NCI-H526 (cell line): ENCODE results near the gene USP35.

Source experiments
- DNase-seq, 2 experiments: peaks; one replicate each; lab custom pipeline; 2025; lab: John Stamatoyannopoulos, UW

Gene USP35

DNA sequence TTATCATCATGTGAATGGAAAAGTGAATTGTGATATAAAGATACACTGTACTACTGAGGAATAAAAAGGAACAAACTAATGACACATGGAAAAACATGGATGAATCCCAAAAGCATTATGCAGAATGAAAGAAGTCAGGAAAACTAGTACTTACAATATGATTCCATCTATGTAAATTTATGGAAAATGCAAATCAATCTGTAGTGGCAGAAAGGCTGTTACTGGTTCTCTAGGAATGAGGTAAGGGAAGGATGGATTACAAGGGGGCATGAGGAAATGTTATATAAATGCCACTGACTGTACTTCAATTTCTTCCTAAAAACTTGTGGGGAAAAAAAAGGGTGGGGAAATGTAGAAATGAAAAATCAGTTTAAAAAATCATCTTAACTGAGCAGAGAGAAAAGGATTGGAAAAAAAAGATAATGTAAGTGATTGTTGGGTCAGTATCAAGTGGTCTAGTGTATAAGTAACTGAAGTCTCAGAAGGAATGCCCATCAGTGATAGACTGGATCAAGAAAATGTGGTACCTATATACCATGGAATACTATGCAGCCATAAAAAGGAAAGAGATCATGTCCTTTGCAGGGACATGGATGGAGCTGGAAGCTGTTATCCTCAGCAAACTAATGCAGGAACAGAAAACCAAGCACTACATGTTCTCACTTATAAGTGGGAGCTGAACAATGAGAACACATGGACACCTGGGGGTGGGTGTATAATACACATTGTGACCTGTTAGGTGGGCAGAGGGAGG is 48.8 kb downstream of the USP35 start:
- peak in 1 of 2 experiments; percentile 31 for DNase-seq

- no peak for DNase-seq
These were observed 51.1 kb downstream of the USP35 start for GRCh38 chr11:78239781-78240180.

GRCh38 chr11:78241475-78241874 is 52.8 kb downstream of the USP35 start:
- no peak for DNase-seq

DNA sequence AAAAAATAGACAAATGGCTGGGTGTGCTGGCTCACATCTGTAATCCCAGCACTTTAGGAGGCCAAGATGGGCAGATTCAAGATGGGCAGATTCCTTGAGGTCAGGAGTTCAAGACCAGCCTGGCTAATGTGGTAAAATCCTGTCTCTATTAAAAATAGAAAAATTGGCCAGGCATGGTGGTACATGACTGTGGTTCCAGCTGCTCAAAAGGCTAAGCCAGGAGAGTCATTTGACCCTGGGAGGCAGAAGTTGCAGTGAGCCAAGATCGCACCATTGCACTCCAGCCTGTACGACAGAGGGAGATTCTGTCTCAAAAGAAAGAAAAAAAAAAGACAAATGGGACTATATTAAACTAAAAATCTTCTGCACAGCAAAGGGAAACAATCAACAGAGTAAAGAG is 55.4 kb downstream of the USP35 start:
- peak in 1 of 2 experiments; percentile 79 for DNase-seq

GRCh38 chr11:78244546-78245255 is 56.0 kb downstream of the USP35 start:
- peak; percentile 97 to 99 for DNase-seq

GRCh38 chr11:78248191-78248590 is 59.5 kb downstream of the USP35 start:
- DNase-seq = no peak

DNA sequence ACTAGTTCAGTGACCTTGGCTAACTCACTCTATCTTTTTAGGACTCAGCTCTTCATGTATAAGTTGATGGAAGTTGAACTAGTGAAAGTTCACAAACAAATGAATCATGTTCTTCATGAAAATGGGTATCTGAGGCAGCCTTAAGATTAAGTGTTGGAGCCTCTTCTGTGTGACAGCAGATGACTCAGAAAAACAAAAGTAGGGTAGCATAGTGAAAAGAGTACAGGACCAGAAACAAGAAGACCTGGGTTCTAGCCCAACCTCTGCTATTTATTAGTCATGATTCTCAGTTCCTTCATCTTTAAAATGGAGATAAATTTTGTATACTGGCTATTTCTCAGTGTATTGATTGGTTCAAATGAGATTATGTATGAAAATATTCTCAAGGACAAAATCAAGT is 60.2 kb downstream of the USP35 start:
- no peak for DNase-seq

GRCh38 chr11:78250099-78250498 is 61.4 kb downstream of the USP35 start:
- DNase-seq = no peak

GRCh38 chr11:78251083-78251775 is 62.5 kb downstream of the USP35 start:
- no peak for DNase-seq

DNA sequence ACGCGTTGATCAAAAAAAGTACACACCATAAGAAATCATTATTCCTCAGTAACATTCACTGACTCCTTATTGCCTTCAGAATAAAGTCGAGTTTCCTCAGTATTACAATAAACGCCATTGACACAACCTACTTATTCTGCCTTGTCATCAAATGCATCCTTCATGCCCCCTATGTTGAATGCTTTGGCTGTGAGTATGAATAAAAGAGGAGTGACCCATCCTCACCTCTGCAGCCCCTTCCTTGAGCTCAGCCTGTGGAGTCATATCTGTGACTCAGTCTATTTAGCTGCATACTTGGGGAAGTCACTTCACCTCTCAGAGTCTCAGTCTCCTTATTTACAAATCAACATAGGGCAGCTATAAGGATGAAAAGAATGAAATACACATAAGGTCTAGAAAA is 65.1 kb downstream of the USP35 start:
- DNase-seq = no peak

- DNase-seq = no peak
These were observed 65.5 kb downstream of the USP35 start for GRCh38 chr11:78254268-78254667.

DNA sequence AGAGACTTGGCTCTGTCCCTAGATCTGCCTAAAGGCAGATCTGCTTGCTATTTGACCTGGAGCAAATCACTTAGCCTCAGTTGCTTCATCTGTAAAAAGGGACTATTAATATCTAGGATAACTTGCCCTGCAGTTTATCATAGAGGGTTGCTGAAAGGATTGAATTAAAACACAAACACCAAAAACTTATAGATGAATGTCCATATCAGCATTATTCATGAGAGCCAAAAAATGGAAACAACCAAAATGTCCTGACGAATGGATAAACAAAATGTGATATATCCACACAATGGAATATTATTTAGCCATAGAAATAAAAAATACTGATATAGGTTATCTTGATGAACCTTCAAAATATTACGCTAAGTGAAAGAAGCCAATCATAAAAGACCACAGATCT is 67.2 kb downstream of the USP35 start:
- DNase-seq = no peak

DNA sequence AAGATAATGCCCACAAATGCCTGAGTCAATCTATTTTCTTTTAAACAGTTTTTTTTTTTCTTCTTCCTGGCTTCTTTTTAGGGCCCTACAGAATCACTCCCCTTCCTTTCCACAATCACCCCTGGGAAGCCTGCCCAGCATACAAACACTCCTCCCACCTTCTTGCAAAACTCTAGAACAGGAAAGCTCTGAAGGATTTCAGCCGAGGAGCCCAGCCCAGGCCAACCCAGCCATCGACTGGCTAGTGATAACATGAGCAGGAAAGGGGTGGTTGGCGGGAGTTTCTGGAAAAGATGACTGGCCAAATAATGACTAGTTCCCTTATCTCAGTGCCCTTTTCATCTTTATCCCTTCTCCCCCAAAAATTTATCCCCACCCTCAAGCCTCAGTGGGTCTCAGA is 68.2 kb downstream of the USP35 start:
- DNase-seq = no peak

GRCh38 chr11:78257654-78258053 is 68.9 kb downstream of the USP35 start:
- no peak for DNase-seq

GRCh38 chr11:78259777-78260487 is 71.2 kb downstream of the USP35 start:
- DNase-seq = peak; percentile 85 to 87

DNA sequence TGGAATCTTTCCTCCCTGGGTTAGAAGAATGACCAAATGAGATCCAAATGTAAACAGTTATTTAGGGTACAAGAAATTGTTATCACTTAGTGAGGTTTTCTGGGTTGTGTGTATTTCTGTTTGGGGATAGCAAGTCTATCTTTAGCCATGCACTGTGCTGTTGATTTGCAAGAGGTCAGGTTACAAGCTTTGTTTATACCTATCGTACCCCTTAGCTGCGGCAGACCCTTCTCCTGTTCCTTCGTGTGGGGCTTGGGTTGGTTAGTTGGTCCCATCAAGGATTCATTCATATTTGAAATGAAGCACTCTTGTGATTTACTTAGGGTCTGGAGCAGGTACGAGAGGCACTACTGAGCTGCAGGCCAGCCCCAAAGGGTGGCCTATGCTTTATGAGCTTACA is 72.6 kb downstream of the USP35 start:
- DNase-seq = peak; percentile 81

GRCh38 chr11:78261828-78262227 is 73.1 kb downstream of the USP35 start:
- DNase-seq = peak; percentile 62 to 75

DNA sequence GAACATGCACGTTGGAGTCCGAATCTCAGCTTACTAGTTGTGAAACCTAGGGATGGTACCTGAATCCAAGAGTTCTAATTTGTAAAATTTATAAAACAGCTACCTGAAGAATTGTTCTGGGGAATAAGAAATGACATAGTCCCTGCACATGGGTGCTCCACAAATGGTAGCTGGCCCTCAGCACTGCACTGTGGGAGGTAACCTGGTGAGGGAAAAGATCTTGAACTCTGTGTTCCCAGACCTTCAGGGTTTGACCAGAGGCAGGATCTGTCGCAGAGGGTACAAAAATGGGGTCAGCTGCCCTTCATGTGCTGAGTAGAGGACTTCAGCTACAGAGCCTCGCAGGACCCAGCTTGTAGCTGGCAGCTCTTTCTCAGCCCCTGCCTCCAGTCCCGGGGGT is 73.5 kb downstream of the USP35 start:
- DNase-seq = no peak

DNA sequence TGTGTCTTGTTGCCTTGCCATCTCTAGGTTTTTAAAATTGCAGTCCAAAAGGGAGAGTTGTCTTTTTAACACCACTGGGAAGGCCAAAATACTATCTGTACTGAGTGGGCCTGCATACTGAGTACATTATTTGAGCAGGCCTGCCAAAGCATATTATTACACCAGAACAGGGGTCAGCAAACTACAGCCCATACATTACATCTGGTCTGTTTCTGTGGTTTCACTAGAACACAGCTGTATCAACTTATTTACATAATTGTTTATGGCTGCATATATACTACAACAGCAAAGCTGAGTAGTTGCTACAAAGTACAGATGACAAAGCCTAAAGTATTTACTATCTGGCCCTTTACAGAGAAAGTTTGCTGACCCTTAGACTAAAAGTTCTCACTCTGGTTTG is 74.0 kb downstream of the USP35 start:
- DNase-seq = peak in 1 of 2 experiments; percentile 51
